ENCODE data around the gene DAPK1. TPM values are rescaled to one million over a fixed set of nuclear protein-coding genes. Genes with fewer than 3 reads are reported as not detected.

The DAPK1 gene
- total RNA-seq, 1 experiment from 2014 or later, result 133 TPM

- H3K27me3 Mint-ChIP-seq (ENCODE audit: unreplicated experiment), result no peaks in the 10 kb centered on the region
- no peaks in the 10 kb centered on the region for H3K36me3 Mint-ChIP-seq (ENCODE audit: insufficient read depth, unreplicated experiment)
- no peak for TF ChIP-seq CTCF (IDR thresholded peaks at IDR 0.05; ENCODE audit: unreplicated experiment)
- BruUV-seq (replicated peaks), result no TSS peak
- DNase-seq, result no peak
- no peak overlapping the region for H3K27ac Mint-ChIP-seq (ENCODE audit: unreplicated experiment)
- no peak overlapping the region for H3K4me3 Mint-ChIP-seq (ENCODE audit: low read depth, unreplicated experiment)
- intact Hi-C loops (cut with micrococcal nuclease; ENCODE audit: unreplicated experiment), result no loop called here
- no peaks in the 10 kb centered on the region for H3K4me1 Mint-ChIP-seq (ENCODE audit: low read depth, unreplicated experiment)
- CTCF ChIA-PET, result no interaction called here
- no peaks in the 10 kb centered on the region for H3K9me3 Mint-ChIP-seq (ENCODE audit: low read depth, unreplicated experiment)
These were observed 235.1 kb downstream of the DAPK1 start for GRCh38 chr9:87732756-87733155.

GRCh38 chr9:87733273-87734052, 235.8 kb downstream of the DAPK1 start:
- H3K27ac Mint-ChIP-seq (ENCODE audit: unreplicated experiment), result no peak overlapping the region
- intact Hi-C loops (cut with micrococcal nuclease; ENCODE audit: unreplicated experiment), result no loop called here
- DNase-seq, result no peak
- H3K36me3 Mint-ChIP-seq (ENCODE audit: insufficient read depth, unreplicated experiment), result no peaks in the 10 kb centered on the region
- no peaks in the 10 kb centered on the region for H3K4me1 Mint-ChIP-seq (ENCODE audit: low read depth, unreplicated experiment)
- BruUV-seq (replicated peaks), result no TSS peak
- H3K27me3 Mint-ChIP-seq (ENCODE audit: unreplicated experiment), result no peaks in the 10 kb centered on the region
- no peaks in the 10 kb centered on the region for H3K9me3 Mint-ChIP-seq (ENCODE audit: low read depth, unreplicated experiment)
- TF ChIP-seq CTCF (IDR thresholded peaks at IDR 0.05; ENCODE audit: unreplicated experiment), result no peak
- no peak overlapping the region for H3K4me3 Mint-ChIP-seq (ENCODE audit: low read depth, unreplicated experiment)
- CTCF ChIA-PET, result no interaction called here

- intact Hi-C loops (cut with micrococcal nuclease; ENCODE audit: unreplicated experiment), result no loop called here
- Mint-ChIP-seq H3K27me3 (ENCODE audit: unreplicated experiment) (no peaks in the 10 kb centered on the region), H3K27ac (ENCODE audit: unreplicated experiment) (no peak overlapping the region), H3K36me3 (ENCODE audit: insufficient read depth, unreplicated experiment) (no peaks in the 10 kb centered on the region), H3K4me1 (ENCODE audit: low read depth, unreplicated experiment) (no peaks in the 10 kb centered on the region), H3K4me3 (ENCODE audit: low read depth, unreplicated experiment) (no peak overlapping the region), H3K9me3 (ENCODE audit: low read depth, unreplicated experiment) (no peaks in the 10 kb centered on the region)
- CTCF ChIA-PET, result no interaction called here
- no peak for DNase-seq
- TF ChIP-seq CTCF (IDR thresholded peaks at IDR 0.05; ENCODE audit: unreplicated experiment), result no peak
- BruUV-seq (replicated peaks), result no TSS peak
These were observed 236.4 kb downstream of the DAPK1 start for GRCh38 chr9:87734106-87734505.

- intact Hi-C loops (cut with micrococcal nuclease; ENCODE audit: unreplicated experiment), result no loop called here
- DNase-seq, result no peak
- Mint-ChIP-seq H3K27me3 (ENCODE audit: unreplicated experiment) (peaks cover 8% of the 10 kb centered on the region), H3K27ac (ENCODE audit: unreplicated experiment) (no peak overlapping the region), H3K9me3 (ENCODE audit: low read depth, unreplicated experiment) (peaks cover 5% of the 10 kb centered on the region), H3K4me1 (ENCODE audit: low read depth, unreplicated experiment) (no peaks in the 10 kb centered on the region), H3K36me3 (ENCODE audit: insufficient read depth, unreplicated experiment) (no peaks in the 10 kb centered on the region), H3K4me3 (ENCODE audit: low read depth, unreplicated experiment) (no peak overlapping the region)
- BruUV-seq (replicated peaks), result no TSS peak
- CTCF ChIA-PET, result no interaction called here
- TF ChIP-seq CTCF (IDR thresholded peaks at IDR 0.05; ENCODE audit: unreplicated experiment), result no peak
These were observed 241.9 kb downstream of the DAPK1 start for GRCh38 chr9:87739546-87739945.

Measured in Calu3 (cell line).